Fibroblast of the aortic adventitia (primary cell): ENCODE measurements around the gene HMGXB3. TPM values are rescaled to one million over a fixed set of nuclear protein-coding genes. Genes with fewer than 3 reads are reported as not detected.

ENCODE experiments used
- DNase-seq: peaks from one replicate; pipeline ENCODE4 v3.0.0-alpha.2; 2010; ENCODE audit warnings: low read depth
- H3K4me3 ChIP-seq: 2 replicates; pipeline ENCODE4 v1.5.1; 2011; ENCODE audit warnings: low read depth, mild to moderate bottlenecking, control low read depth, low read length, moderate library complexity
- total RNA-seq: library from RNA; depleted of rRNA; stranded (reverse); fragments of >200 nt; gene quantifications from 2 replicates; pipeline ENCODE4 v1.2.3, GENCODE V29; 2012; ENCODE audit warnings: low replicate concordance
- TF ChIP-seq, protein P1 (sequence below): IDR thresholded peaks from 2 replicates; pipeline ENCODE4 v1.5.1; 2011; ENCODE audit warnings: mild to moderate bottlenecking, low read length, control low read depth, inconsistent platforms; ENCODE audit not compliant: insufficient read depth

Gene HMGXB3
- total RNA-seq, 1 donor = 35.4 TPM

- DNase-seq = peak; percentile 52
- no peak overlapping the region for H3K4me3 ChIP-seq
- TF ChIP-seq, protein P1, sequence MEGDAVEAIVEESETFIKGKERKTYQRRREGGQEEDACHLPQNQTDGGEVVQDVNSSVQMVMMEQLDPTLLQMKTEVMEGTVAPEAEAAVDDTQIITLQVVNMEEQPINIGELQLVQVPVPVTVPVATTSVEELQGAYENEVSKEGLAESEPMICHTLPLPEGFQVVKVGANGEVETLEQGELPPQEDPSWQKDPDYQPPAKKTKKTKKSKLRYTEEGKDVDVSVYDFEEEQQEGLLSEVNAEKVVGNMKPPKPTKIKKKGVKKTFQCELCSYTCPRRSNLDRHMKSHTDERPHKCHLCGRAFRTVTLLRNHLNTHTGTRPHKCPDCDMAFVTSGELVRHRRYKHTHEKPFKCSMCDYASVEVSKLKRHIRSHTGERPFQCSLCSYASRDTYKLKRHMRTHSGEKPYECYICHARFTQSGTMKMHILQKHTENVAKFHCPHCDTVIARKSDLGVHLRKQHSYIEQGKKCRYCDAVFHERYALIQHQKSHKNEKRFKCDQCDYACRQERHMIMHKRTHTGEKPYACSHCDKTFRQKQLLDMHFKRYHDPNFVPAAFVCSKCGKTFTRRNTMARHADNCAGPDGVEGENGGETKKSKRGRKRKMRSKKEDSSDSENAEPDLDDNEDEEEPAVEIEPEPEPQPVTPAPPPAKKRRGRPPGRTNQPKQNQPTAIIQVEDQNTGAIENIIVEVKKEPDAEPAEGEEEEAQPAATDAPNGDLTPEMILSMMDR = no peak
Measured at GRCh38 chr5:150066901-150067396, 66.4 kb downstream of the HMGXB3 start.

- no peak overlapping the region for H3K4me3 ChIP-seq
- TF ChIP-seq, protein P1 = no peak
- no peak for DNase-seq
Measured at GRCh38 chr5:150067405-150067960, 66.9 kb downstream of the HMGXB3 start.

DNA sequence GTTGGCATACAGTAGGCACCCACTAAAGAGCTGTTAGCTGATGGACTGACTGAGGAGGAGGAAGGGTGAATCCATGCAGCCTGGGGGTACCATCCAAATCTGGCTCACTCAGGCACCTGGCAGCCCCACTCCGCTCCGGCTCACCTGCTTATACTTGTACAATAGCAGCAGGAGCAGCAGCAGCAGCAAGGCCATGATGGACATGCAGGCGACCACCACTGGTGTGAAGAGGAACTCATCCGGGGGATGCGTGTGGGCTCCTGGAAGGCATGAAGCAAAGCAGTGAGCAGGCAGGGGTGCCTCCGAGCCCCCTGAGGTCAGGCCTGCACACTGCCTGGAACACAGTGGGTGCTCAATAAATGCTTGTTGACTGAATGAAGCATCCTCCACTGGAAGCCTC is 67.5 kb downstream of the HMGXB3 start:
- no peak for DNase-seq
- TF ChIP-seq, protein P1 = no peak

DNA sequence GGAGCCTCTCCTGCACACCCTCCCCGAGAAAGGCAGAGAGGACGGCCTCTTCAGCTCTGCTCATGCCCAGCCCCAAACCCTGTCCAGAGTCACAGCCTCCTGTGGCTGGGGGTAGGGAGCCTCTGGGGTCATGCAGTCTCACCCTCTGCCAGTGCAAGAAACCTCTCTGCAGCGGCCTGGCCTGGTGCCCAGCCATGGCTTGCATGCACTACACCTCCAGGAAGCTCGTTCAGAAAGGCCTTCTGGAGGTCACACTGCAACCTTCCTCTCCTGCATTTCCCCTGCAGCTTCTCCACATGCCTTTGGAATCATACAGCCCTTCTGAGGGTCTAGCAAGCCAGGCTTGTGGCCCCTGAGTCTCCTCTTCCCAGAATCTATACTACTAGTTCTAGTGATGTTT is 67.9 kb downstream of the HMGXB3 start:
- no peak overlapping the region for H3K4me3 ChIP-seq
- DNase-seq = no peak
- TF ChIP-seq, protein P1 = no peak

More for the DNA sequence above, 67.5 kb downstream of the HMGXB3 start:
- no peak overlapping the region for H3K4me3 ChIP-seq

DNA sequence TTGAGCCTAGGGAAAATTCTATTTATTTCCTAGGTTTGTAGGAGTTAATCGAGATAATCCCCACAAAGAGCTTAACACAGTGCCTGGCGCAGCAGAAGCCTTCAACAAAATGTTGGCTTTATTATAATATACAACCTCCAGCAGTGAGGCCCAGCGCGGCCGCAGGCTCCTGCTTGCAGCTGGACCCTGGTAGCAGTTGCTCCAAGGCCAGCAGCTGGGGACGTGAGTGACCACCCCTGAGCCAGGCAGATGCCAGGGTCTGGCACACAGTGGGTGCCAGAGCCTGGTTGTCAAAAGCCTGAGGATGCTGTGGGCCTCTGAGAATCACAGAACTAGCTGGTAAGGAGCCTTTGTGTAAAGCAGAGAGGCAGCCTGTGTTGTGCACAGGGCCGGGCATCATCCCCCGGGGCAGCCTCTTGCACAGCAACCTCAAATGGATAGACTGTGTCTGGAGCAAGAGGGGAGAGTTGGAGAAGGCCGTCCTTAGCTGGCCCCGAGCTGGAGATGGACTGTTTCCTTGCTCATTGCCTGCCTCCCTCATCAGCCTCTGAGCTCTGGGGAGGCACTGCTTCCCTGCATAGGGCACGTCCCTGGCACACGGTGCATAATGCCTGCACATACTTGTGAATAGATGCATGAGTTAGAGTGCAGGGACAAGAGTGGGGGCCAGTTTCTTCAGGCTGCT is 68.6 kb downstream of the HMGXB3 start:
- no peak overlapping the region for H3K4me3 ChIP-seq
- no peak for DNase-seq
- TF ChIP-seq, protein P1 = no peak

GRCh38 chr5:150069672-150070627 is 69.4 kb downstream of the HMGXB3 start:
- TF ChIP-seq, protein P1 = no peak
- no peak overlapping the region for H3K4me3 ChIP-seq
- no peak for DNase-seq
